H1 (cell line): ENCODE measurements around the gene HTRA2. TPM values are rescaled to one million over a fixed set of nuclear protein-coding genes. Genes with fewer than 3 reads are reported as not detected.
A peak's percentile ranks its signal among the peaks of the same experiment; 100 is the strongest.

Source experiments
- BCL11A ChIP-seq, 2 experiments: IDR thresholded peaks; one replicate each; pipeline ENCODE4 v1.6.1; 2011; ENCODE audit warnings: low read depth in 2 of 2, low read length in 2 of 2, mild to moderate bottlenecking in 2 of 2
- PHF8 ChIP-seq: fragments of 200-600 bp; sonication (generic); conservative IDR thresholded peaks from 2 replicates; pipeline ENCODE4 v1.7.1; 2012; ENCODE audit warnings: low read depth, mild to moderate bottlenecking, inconsistent platforms, low read length, moderate library complexity
- RBBP5 ChIP-seq: IDR thresholded peaks from 2 replicates; pipeline ENCODE4 v1.7.1; 2012; ENCODE audit warnings: low read depth, mild to moderate bottlenecking, inconsistent platforms, low read length, moderate library complexity, borderline replicate concordance
- RFX5 ChIP-seq: IDR thresholded peaks from 2 replicates; pipeline ENCODE4 v1.6.1; 2011; ENCODE audit warnings: low read depth, low read length, improper control_type of control experiment, borderline replicate concordance
- TAF7 ChIP-seq: optimal IDR thresholded peaks from 2 replicates; pipeline ENCODE3; 2011; ENCODE audit warnings: low read depth, mild to moderate bottlenecking, inconsistent platforms, low read length, moderate library complexity, borderline replicate concordance
- YY1 ChIP-seq: IDR thresholded peaks from 2 replicates; pipeline ENCODE4 v1.6.1; 2011; ENCODE audit warnings: low read depth, mild to moderate bottlenecking, low read length
- polyA plus RNA-seq, 7 experiments: library from polyadenylated mRNA; depleted of rRNA in 3 of 7; stranded (reverse) in 5 of 7; unstranded in 2 of 7; fragments of >200 nt in 5 of 7; fragments of 200-250 nt in 2 of 7; gene quantifications; 1 replicate in 5 of 7; 2 replicates in 1 of 7; 4 replicates in 1 of 7; pipeline versions ENCODE4 v1.2.1 to v1.2.3, GENCODE V29; 2011 to 2013; ENCODE audit warnings: missing spikeins in 2 of 7, mixed read lengths in 2 of 7
- total RNA-seq: library from RNA; stranded (reverse); fragmentation: NEBNext Ultra II Directional; extraction: Animal tissue kit (Norgen Biotek cat#: 25700); gene quantifications from 2 replicates; pipeline ENCODE4 v1.2.1, GENCODE V29; 2021
- TF ChIP-seq, protein P1 (sequence below): fragments of 300-600 bp; sonication (generic); IDR thresholded peaks from 2 replicates; pipeline ENCODE4 v1.7.1; 2012; ENCODE audit warnings: low read length, moderate library complexity, mild to moderate bottlenecking, inconsistent platforms; ENCODE audit not compliant: insufficient replicate concordance
- TF ChIP-seq, protein P2 (sequence below): IDR thresholded peaks from 2 replicates; pipeline ENCODE4 v1.6.1; 2012; ENCODE audit warnings: inconsistent platforms

Gene HTRA2
- total and polyA plus RNA-seq, 2 of the 8 experiments (the other 6 are each of a cell fraction or from before 2014, with no cell fraction given) = 21.6 to 37.6 TPM

GRCh38 chr2:74503506-74504475 is 25.9 kb upstream of the HTRA2 start (continued):
- TF ChIP-seq, protein P1, sequence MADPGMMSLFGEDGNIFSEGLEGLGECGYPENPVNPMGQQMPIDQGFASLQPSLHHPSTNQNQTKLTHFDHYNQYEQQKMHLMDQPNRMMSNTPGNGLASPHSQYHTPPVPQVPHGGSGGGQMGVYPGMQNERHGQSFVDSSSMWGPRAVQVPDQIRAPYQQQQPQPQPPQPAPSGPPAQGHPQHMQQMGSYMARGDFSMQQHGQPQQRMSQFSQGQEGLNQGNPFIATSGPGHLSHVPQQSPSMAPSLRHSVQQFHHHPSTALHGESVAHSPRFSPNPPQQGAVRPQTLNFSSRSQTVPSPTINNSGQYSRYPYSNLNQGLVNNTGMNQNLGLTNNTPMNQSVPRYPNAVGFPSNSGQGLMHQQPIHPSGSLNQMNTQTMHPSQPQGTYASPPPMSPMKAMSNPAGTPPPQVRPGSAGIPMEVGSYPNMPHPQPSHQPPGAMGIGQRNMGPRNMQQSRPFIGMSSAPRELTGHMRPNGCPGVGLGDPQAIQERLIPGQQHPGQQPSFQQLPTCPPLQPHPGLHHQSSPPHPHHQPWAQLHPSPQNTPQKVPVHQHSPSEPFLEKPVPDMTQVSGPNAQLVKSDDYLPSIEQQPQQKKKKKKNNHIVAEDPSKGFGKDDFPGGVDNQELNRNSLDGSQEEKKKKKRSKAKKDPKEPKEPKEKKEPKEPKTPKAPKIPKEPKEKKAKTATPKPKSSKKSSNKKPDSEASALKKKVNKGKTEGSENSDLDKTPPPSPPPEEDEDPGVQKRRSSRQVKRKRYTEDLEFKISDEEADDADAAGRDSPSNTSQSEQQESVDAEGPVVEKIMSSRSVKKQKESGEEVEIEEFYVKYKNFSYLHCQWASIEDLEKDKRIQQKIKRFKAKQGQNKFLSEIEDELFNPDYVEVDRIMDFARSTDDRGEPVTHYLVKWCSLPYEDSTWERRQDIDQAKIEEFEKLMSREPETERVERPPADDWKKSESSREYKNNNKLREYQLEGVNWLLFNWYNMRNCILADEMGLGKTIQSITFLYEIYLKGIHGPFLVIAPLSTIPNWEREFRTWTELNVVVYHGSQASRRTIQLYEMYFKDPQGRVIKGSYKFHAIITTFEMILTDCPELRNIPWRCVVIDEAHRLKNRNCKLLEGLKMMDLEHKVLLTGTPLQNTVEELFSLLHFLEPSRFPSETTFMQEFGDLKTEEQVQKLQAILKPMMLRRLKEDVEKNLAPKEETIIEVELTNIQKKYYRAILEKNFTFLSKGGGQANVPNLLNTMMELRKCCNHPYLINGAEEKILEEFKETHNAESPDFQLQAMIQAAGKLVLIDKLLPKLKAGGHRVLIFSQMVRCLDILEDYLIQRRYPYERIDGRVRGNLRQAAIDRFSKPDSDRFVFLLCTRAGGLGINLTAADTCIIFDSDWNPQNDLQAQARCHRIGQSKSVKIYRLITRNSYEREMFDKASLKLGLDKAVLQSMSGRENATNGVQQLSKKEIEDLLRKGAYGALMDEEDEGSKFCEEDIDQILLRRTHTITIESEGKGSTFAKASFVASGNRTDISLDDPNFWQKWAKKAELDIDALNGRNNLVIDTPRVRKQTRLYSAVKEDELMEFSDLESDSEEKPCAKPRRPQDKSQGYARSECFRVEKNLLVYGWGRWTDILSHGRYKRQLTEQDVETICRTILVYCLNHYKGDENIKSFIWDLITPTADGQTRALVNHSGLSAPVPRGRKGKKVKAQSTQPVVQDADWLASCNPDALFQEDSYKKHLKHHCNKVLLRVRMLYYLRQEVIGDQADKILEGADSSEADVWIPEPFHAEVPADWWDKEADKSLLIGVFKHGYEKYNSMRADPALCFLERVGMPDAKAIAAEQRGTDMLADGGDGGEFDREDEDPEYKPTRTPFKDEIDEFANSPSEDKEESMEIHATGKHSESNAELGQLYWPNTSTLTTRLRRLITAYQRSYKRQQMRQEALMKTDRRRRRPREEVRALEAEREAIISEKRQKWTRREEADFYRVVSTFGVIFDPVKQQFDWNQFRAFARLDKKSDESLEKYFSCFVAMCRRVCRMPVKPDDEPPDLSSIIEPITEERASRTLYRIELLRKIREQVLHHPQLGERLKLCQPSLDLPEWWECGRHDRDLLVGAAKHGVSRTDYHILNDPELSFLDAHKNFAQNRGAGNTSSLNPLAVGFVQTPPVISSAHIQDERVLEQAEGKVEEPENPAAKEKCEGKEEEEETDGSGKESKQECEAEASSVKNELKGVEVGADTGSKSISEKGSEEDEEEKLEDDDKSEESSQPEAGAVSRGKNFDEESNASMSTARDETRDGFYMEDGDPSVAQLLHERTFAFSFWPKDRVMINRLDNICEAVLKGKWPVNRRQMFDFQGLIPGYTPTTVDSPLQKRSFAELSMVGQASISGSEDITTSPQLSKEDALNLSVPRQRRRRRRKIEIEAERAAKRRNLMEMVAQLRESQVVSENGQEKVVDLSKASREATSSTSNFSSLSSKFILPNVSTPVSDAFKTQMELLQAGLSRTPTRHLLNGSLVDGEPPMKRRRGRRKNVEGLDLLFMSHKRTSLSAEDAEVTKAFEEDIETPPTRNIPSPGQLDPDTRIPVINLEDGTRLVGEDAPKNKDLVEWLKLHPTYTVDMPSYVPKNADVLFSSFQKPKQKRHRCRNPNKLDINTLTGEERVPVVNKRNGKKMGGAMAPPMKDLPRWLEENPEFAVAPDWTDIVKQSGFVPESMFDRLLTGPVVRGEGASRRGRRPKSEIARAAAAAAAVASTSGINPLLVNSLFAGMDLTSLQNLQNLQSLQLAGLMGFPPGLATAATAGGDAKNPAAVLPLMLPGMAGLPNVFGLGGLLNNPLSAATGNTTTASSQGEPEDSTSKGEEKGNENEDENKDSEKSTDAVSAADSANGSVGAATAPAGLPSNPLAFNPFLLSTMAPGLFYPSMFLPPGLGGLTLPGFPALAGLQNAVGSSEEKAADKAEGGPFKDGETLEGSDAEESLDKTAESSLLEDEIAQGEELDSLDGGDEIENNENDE = no peak
- TF ChIP-seq TAF7 (no peak), RFX5 (no peak), YY1 (peak; percentile 30; the same call in 1 of the 2 replicates), RBBP5 (no peak), PHF8 (no peak), BCL11A (IDR thresholded peaks at IDR 0.05; ENCODE audit: low read depth in 2 of 2, low read length in 2 of 2) (no peak)
- TF ChIP-seq, protein P2, sequence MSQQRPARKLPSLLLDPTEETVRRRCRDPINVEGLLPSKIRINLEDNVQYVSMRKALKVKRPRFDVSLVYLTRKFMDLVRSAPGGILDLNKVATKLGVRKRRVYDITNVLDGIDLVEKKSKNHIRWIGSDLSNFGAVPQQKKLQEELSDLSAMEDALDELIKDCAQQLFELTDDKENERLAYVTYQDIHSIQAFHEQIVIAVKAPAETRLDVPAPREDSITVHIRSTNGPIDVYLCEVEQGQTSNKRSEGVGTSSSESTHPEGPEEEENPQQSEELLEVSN = no peak
